CD14-positive monocyte (primary cell): Measurements from ENCODE around the gene CLEC19A. TPM values are rescaled to one million over a fixed set of nuclear protein-coding genes. Genes with fewer than 3 reads are reported as not detected.

Experiments
- DNase-seq, 3 donors: peaks; one replicate each; pipeline ENCODE4 v3.0.0-alpha.2; 2011 to 2022
- H2AFZ ChIP-seq: 2 replicates; pipeline ENCODE4 v1.6.0; 2012; ENCODE audit warnings: mild to moderate bottlenecking, low read depth, low read length, inconsistent platforms; ENCODE audit not compliant: insufficient read depth, poor library complexity, severe bottlenecking
- H3K27ac ChIP-seq, 2 donors: 1 replicate in 1 of 2; 2 replicates in 1 of 2; pipeline ENCODE4 v1.5.1; 2012 to 2013; ENCODE audit warnings: low read length in 2 of 2, control low read depth in 1 of 2, inconsistent platforms in 1 of 2, low read depth in 1 of 2, mild to moderate bottlenecking in 1 of 2
- H3K27me3 ChIP-seq, 2 donors: one replicate each; pipeline versions ENCODE4 v1.6.0 to v1.6.1; 2011 to 2013; ENCODE audit warnings: low read length in 2 of 2; ENCODE audit not compliant: control insufficient read depth in 2 of 2, insufficient read depth in 2 of 2
- H3K36me3 ChIP-seq, 2 donors: replicated peaks in 1 of 2; 1 replicate in 1 of 2; 2 replicates in 1 of 2; pipeline versions ENCODE4 v1.5.1 to v1.6.1; 2012 to 2013; ENCODE audit warnings: low read length in 2 of 2, control low read depth in 1 of 2, inconsistent platforms in 1 of 2, mild to moderate bottlenecking in 1 of 2; ENCODE audit not compliant: insufficient read depth in 2 of 2, control insufficient read depth in 1 of 2
- H3K4me1 ChIP-seq, 2 donors: 1 replicate in 1 of 2; 2 replicates in 1 of 2; pipeline versions ENCODE4 v1.5.1 to v1.6.1; 2012 to 2013; ENCODE audit warnings: low read length in 2 of 2, control low read depth in 1 of 2, inconsistent platforms in 1 of 2, mild to moderate bottlenecking in 1 of 2, moderate library complexity in 1 of 2; ENCODE audit not compliant: insufficient read depth in 2 of 2, control insufficient read depth in 1 of 2
- H3K4me2 ChIP-seq: replicated peaks from 2 replicates; pipeline ENCODE3; 2012; ENCODE audit warnings: low read length, moderate library complexity, mild to moderate bottlenecking; ENCODE audit not compliant: poor library complexity, severe bottlenecking; ENCODE audit errors: extremely low read depth
- H3K4me3 ChIP-seq, 3 experiments: fragments of 200-600 bp in 1 of 3; sonication (generic) in 1 of 3; replicated peaks in 1 of 3; 1 replicate in 2 of 3; 2 replicates in 1 of 3; pipeline ENCODE4 v1.5.1; 2011 to 2013; ENCODE audit warnings: low read length in 3 of 3, mild to moderate bottlenecking in 3 of 3, control low read depth in 2 of 3, low read depth in 2 of 3, inconsistent platforms in 1 of 3, moderate library complexity in 1 of 3
- H3K79me2 ChIP-seq: 2 replicates; pipeline ENCODE4 v1.6.0; 2012; ENCODE audit warnings: mild to moderate bottlenecking, control low read depth, inconsistent platforms, low read length, moderate library complexity; ENCODE audit not compliant: insufficient read depth
- H3K9ac ChIP-seq: 2 replicates; pipeline ENCODE4 v1.6.0; 2017; ENCODE audit warnings: low read length, mild to moderate bottlenecking; ENCODE audit not compliant: insufficient read depth, poor library complexity, severe bottlenecking
- H3K9me3 ChIP-seq, 2 donors: replicated peaks in 1 of 2; 1 replicate in 1 of 2; 2 replicates in 1 of 2; pipeline versions ENCODE4 v1.5.1 to v1.6.1; 2012 to 2013; ENCODE audit warnings: low read length in 2 of 2, control low read depth in 1 of 2; ENCODE audit not compliant: control insufficient read depth in 1 of 2, insufficient read depth in 1 of 2
- H4K20me1 ChIP-seq: 2 replicates; pipeline ENCODE4 v1.6.0; 2012; ENCODE audit warnings: mild to moderate bottlenecking, low read length, control low read depth, moderate library complexity; ENCODE audit not compliant: insufficient read depth
- H3K27ac Mint-ChIP-seq, 7 donors: one replicate each; pipeline ENCODE4 v1.8.0; 2020; ENCODE audit warnings: mild to moderate bottlenecking in 7 of 7, mixed read lengths in 7 of 7, moderate library complexity in 6 of 7, inconsistent platforms in 2 of 7
- H3K27me3 Mint-ChIP-seq, 3 donors: one replicate each; pipeline ENCODE4 v1.8.0; 2021 to 2022; ENCODE audit warnings: low read depth in 3 of 3, mild to moderate bottlenecking in 3 of 3, mixed read lengths in 3 of 3, moderate library complexity in 3 of 3, inconsistent platforms in 1 of 3
- H3K36me3 Mint-ChIP-seq, 2 donors: one replicate each; pipeline ENCODE4 v1.8.0; 2020; ENCODE audit warnings: mixed read lengths in 2 of 2, inconsistent platforms in 1 of 2, mild to moderate bottlenecking in 1 of 2
- H3K4me1 Mint-ChIP-seq: one replicate; pipeline ENCODE4 v1.8.0; 2020; ENCODE audit warnings: mild to moderate bottlenecking, mixed read lengths
- H3K4me3 Mint-ChIP-seq, 2 donors: one replicate each; pipeline ENCODE4 v1.8.0; 2020; ENCODE audit warnings: mild to moderate bottlenecking in 2 of 2, mixed read lengths in 2 of 2, moderate library complexity in 1 of 2
- H3K9me3 Mint-ChIP-seq, 7 donors: one replicate each; pipeline ENCODE4 v1.8.0; 2020 to 2022; ENCODE audit warnings: mixed read lengths in 7 of 7, mild to moderate bottlenecking in 6 of 7, moderate library complexity in 6 of 7, inconsistent platforms in 2 of 7
- CTCF ChIP-seq: fragments of 200-600 bp; IDR thresholded peaks from one replicate; pipeline ENCODE4 v1.8.0; 2022; ENCODE audit warnings: antibody characterized with exemption, mild to moderate bottlenecking
- WGBS: methylation state at CpG from one replicate; pipeline ENCODE4 v1.1.5; 2013; ENCODE audit warnings: missing lambda C conversion rate; ENCODE audit not compliant: insufficient coverage; 5-methylcytosine and 5-hydroxymethylcytosine counted together
- intact Hi-C, 2 donors: fragments of 100-400 bp; cut with micrococcal nuclease; formaldehyde crosslinking; loops; one replicate each; pipeline versions ENCODE4 v1.15.0 to v1.15.1; 2023
- polyA plus RNA-seq, 3 donors: library from polyadenylated mRNA; depleted of rRNA in 1 of 3; unstranded in 2 of 3; stranded (reverse) in 1 of 3; fragments of 300-500 nt in 2 of 3; fragments of >200 nt in 1 of 3; fragmentation: Illumina TruSeq in 2 of 3; gene quantifications; 1 replicate in 2 of 3; 2 replicates in 1 of 3; pipeline ENCODE4 v1.2.3, GENCODE V29; 2012 to 2021

The CLEC19A gene
- polyA plus RNA-seq, 3 donors, result not detected

GRCh38 chr16:19286827-19287226, 1.3 kb downstream of the CLEC19A start:
- no peak overlapping the region for H3K27ac Mint-ChIP-seq
- no peak overlapping the region for H3K4me3 Mint-ChIP-seq
- Histone ChIP-seq H3K9ac (no peak overlapping the region), H3K4me3 (no peak overlapping the region), H3K27me3 (peaks cover 2 to 4% of the 10 kb centered on the region in 2 donors), H4K20me1 (no peaks in the 10 kb centered on the region), H3K4me2 (no peak overlapping the region), H3K4me1 (peaks cover 0 to 3% of the 10 kb centered on the region in 2 donors), H2AFZ (no peak overlapping the region), H3K9me3 (no peaks in the 10 kb centered on the region), H3K79me2 (no peaks in the 10 kb centered on the region), H3K27ac (no peak overlapping the region), H3K36me3 (no peaks in the 10 kb centered on the region)
- intact Hi-C loops, result no loop called here
- H3K36me3 Mint-ChIP-seq, result no peaks in the 10 kb centered on the region
- no CpG with 5 or more reads among the region's 2 CpGs for WGBS
- H3K4me1 Mint-ChIP-seq, result peaks cover 10% of the 10 kb centered on the region
- DNase-seq, result no peak
- no peaks in the 10 kb centered on the region for H3K9me3 Mint-ChIP-seq
- peaks cover 3 to 10% (median 8%) of the 10 kb centered on the region in 3 donors for H3K27me3 Mint-ChIP-seq
- no peak for TF ChIP-seq CTCF

- peaks cover 2 to 4% of the 10 kb centered on the region in 2 donors for H3K27me3 ChIP-seq
- Mint-ChIP-seq H3K4me3 (no peak overlapping the region), H3K9me3 (no peaks in the 10 kb centered on the region), H3K27me3 (peaks cover 3 to 10% (median 7%) of the 10 kb centered on the region in 3 donors), H3K36me3 (no peaks in the 10 kb centered on the region), H3K4me1 (peaks cover 10% of the 10 kb centered on the region), H3K27ac (no peak overlapping the region)
- intact Hi-C loops, result no loop called here
- no peaks in the 10 kb centered on the region for H4K20me1 ChIP-seq
- TF ChIP-seq CTCF, result no peak
- H3K4me2 ChIP-seq, result no peak overlapping the region
- no peaks in the 10 kb centered on the region for H3K79me2 ChIP-seq
- H3K4me1 ChIP-seq, result peaks cover 0 to 3% of the 10 kb centered on the region in 2 donors
- no CpG with 5 or more reads among the region's 4 CpGs for WGBS
- no peak overlapping the region for H3K27ac ChIP-seq
- H2AFZ ChIP-seq, result no peak overlapping the region
- no peak for DNase-seq
- no peaks in the 10 kb centered on the region for H3K36me3 ChIP-seq
- no peak overlapping the region for H3K9ac ChIP-seq
- H3K4me3 ChIP-seq, result no peak overlapping the region
- H3K9me3 ChIP-seq, result no peaks in the 10 kb centered on the region
Measured at GRCh38 chr16:19287241-19287640, 1.7 kb downstream of the CLEC19A start.
